ENCODE data around the gene KIZ.

GRCh38 chr20:21082584-21082983, 43.3 kb upstream of the KIZ start:
- TF ChIP-seq CTCF (IDR thresholded peaks at IDR 0.05), result no peak
- TF ChIP-seq POLR2A (IDR thresholded peaks at IDR 0.05), result no peak

All from heart left ventricle (tissue), 13 donors.